ENCODE results near the gene TMEM175.

DNA sequence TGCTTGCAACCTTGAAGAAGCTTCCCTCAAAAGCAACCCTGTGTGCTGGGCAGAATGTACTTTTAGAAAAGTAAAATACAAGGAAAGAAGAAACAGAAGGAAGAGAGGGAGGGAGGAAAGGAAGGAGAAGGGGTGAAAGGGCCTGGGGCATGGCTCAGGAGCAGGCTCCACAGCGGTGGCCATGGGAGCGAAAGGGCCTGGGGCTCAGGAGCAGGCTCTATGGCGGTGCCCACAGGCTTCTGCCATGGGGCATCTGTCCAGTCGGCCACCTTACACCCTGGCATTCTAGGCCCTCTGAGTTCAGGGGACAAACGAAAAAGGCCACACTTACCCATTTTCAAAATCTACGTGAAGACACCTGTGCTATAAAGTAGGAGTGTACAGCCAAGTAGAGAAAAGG is 31.5 kb upstream of the TMEM175 start:
- TF ChIP-seq POLR2A (IDR thresholded peaks at IDR 0.05) (no peak), POLR2AphosphoS5 (IDR thresholded peaks at IDR 0.05) (no peak)
- TF ChIP-seq, protein P1, sequence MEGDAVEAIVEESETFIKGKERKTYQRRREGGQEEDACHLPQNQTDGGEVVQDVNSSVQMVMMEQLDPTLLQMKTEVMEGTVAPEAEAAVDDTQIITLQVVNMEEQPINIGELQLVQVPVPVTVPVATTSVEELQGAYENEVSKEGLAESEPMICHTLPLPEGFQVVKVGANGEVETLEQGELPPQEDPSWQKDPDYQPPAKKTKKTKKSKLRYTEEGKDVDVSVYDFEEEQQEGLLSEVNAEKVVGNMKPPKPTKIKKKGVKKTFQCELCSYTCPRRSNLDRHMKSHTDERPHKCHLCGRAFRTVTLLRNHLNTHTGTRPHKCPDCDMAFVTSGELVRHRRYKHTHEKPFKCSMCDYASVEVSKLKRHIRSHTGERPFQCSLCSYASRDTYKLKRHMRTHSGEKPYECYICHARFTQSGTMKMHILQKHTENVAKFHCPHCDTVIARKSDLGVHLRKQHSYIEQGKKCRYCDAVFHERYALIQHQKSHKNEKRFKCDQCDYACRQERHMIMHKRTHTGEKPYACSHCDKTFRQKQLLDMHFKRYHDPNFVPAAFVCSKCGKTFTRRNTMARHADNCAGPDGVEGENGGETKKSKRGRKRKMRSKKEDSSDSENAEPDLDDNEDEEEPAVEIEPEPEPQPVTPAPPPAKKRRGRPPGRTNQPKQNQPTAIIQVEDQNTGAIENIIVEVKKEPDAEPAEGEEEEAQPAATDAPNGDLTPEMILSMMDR (IDR thresholded peaks at IDR 0.05): no peak

All from breast epithelium (tissue), 3 donors.